HEK293T (cell line): ENCODE results near the gene GIGYF2.
"Not testable (repeated sequence)": the region's sequence is repeated elsewhere in the genome, so short reads cannot be mapped to it uniquely, and the experiment has no call there.

Source experiments
- CTCF ChIA-PET: fragments of 350-600 bp; formaldehyde crosslinking; extraction: SDS; loops from one replicate; lab custom pipeline; 2021; ENCODE audit warnings: antibody characterized with exemption, inconsistent platforms; lab: Yijun Ruan, JAX
- POLR2A ChIA-PET: fragments of 350-600 bp; formaldehyde crosslinking; extraction: SDS; loops from one replicate; lab custom pipeline; 2020; ENCODE audit warnings: antibody characterized with exemption, inconsistent platforms; lab: Yijun Ruan, JAX
- DNase-seq: peaks from one replicate; pipeline ENCODE4 v3.0.0; 2012; ENCODE audit warnings: mixed read lengths; ENCODE audit errors: extremely low spot score
- ARNT ChIP-seq: fragments of 450-650 bp; IDR thresholded peaks from 2 replicates; pipeline ENCODE4 v1.6.1; 2017; ENCODE audit warnings: mild to moderate bottlenecking
- BHLHE40 ChIP-seq: fragments of 450-650 bp; IDR thresholded peaks from 2 replicates; pipeline ENCODE4 v1.6.1; 2016; ENCODE audit warnings: mild to moderate bottlenecking, moderate library complexity, borderline replicate concordance
- CTBP1 ChIP-seq: fragments of 450-650 bp; IDR thresholded peaks from 2 replicates; pipeline ENCODE4 v1.6.1; 2016; ENCODE audit warnings: borderline replicate concordance
- ELF4 ChIP-seq: fragments of 450-650 bp; IDR thresholded peaks from 2 replicates; pipeline ENCODE4 v1.6.1; 2017; ENCODE audit warnings: antibody characterized with exemption
- FOXA1 ChIP-seq: fragments of 450-650 bp; IDR thresholded peaks from 2 replicates; pipeline ENCODE4 v1.6.1; 2016; ENCODE audit warnings: mild to moderate bottlenecking
- FOXK2 ChIP-seq: fragments of 450-650 bp; IDR thresholded peaks from 2 replicates; pipeline ENCODE4 v1.6.1; 2016; ENCODE audit warnings: mild to moderate bottlenecking
- FOXM1 ChIP-seq: fragments of 450-650 bp; IDR thresholded peaks from 2 replicates; pipeline ENCODE4 v1.6.1; 2017; ENCODE audit warnings: mild to moderate bottlenecking, borderline replicate concordance
- HDGF ChIP-seq: fragments of 450-650 bp; IDR thresholded peaks from 2 replicates; pipeline ENCODE4 v1.6.1; 2017; ENCODE audit warnings: antibody characterized with exemption, borderline replicate concordance
- L3MBTL2 ChIP-seq: fragments of 450-650 bp; conservative IDR thresholded peaks from 2 replicates; pipeline ENCODE4 v1.6.1; 2016; ENCODE audit warnings: mild to moderate bottlenecking
- LEF1 ChIP-seq: fragments of 450-650 bp; IDR thresholded peaks from 2 replicates; pipeline ENCODE4 v1.6.1; 2017; ENCODE audit warnings: mild to moderate bottlenecking, borderline replicate concordance
- NFRKB ChIP-seq: fragments of 450-650 bp; IDR thresholded peaks from 2 replicates; pipeline ENCODE4 v1.6.1; 2016; ENCODE audit warnings: mild to moderate bottlenecking, moderate library complexity
- SP1 ChIP-seq: fragments of 450-650 bp; IDR thresholded peaks from 2 replicates; pipeline ENCODE4 v1.6.1; 2017
- SUZ12 ChIP-seq: fragments of 450-650 bp; IDR thresholded peaks from 2 replicates; pipeline ENCODE4 v1.6.1; 2016; ENCODE audit warnings: mild to moderate bottlenecking
- TARDBP ChIP-seq: fragments of 450-650 bp; IDR thresholded peaks from 2 replicates; pipeline ENCODE4 v1.6.1; 2016
- ZNF384 ChIP-seq: fragments of 450-650 bp; IDR thresholded peaks from 2 replicates; pipeline ENCODE4 v1.6.1; 2016
- TF ChIP-seq, protein P1 (sequence below): fragments of 450-650 bp; IDR thresholded peaks from 2 replicates; pipeline ENCODE4 v1.6.1; 2016

Gene GIGYF2

DNA sequence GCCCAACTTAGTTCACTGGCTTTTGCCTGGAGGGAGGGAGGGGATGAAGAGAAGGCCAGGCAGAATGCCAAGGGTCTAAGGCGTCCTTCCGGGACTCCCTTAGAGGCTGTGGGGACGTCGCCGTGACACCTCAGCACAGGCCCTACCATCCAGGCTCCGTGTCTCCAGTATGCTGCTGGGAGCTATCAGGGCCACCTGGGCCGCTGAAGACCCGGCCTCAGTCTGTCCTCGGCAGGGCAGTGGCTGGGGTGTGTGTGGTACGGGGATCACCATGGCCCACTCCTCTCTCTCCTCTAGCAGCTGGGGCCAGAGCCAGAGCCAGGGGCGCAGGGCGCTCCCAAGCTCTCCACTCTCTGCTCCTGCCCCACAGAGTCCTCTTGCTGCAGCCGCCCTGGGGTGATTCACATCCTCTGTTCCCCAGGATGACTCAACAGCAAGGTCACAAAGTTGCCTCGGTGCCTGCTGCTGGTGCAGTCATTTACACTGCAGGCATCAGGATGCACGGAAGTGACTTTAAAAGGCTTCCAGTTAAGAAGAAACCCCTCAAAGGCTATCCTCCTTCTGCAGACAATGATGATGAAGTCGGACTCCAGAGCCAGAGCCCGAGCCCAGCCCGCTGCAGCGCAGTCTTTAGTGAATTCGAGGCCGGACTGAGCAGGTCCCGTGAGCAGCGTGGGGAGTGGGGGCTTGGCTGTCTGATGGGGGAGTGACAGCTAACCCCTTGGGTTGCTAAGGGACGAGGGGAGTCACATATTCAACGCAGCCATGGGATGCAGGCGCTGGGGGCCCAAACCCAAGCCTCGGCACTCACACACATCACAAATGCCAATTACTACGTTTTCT is 204.8 kb downstream of the GIGYF2 start:
- no peak for DNase-seq
- CTCF ChIA-PET = no interaction called here
- POLR2A ChIA-PET = no interaction called here
- no peak for TF ChIP-seq BHLHE40
- TF ChIP-seq FOXK2 = no peak
- TF ChIP-seq SUZ12 = no peak
- no peak for TF ChIP-seq L3MBTL2
- TF ChIP-seq HDGF = no peak
- TF ChIP-seq ARNT = no peak
- TF ChIP-seq SP1 = no peak
- TF ChIP-seq ELF4 = no peak
- TF ChIP-seq, protein P1, sequence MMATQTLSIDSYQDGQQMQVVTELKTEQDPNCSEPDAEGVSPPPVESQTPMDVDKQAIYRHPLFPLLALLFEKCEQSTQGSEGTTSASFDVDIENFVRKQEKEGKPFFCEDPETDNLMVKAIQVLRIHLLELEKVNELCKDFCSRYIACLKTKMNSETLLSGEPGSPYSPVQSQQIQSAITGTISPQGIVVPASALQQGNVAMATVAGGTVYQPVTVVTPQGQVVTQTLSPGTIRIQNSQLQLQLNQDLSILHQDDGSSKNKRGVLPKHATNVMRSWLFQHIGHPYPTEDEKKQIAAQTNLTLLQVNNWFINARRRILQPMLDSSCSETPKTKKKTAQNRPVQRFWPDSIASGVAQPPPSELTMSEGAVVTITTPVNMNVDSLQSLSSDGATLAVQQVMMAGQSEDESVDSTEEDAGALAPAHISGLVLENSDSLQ = no peak
- no peak for TF ChIP-seq CTBP1
- TF ChIP-seq FOXM1 = no peak

- ChIA-PET CTCF (no interaction called here), POLR2A (no interaction called here)
- no peak for DNase-seq
- no peak for TF ChIP-seq FOXA1
- TF ChIP-seq LEF1 = no peak
- no peak for TF ChIP-seq FOXK2
- TF ChIP-seq, protein P1 = no peak
- no peak for TF ChIP-seq ZNF384
- TF ChIP-seq CTBP1 = no peak
- TF ChIP-seq NFRKB = no peak
- TF ChIP-seq ELF4 = no peak
- TF ChIP-seq BHLHE40 = no peak
- no peak for TF ChIP-seq SUZ12
- no peak for TF ChIP-seq HDGF
- no peak for TF ChIP-seq FOXM1
- TF ChIP-seq SP1 = no peak
- TF ChIP-seq ARNT = no peak
- no peak for TF ChIP-seq L3MBTL2
- TF ChIP-seq TARDBP = no peak
Observed at GRCh38 chr2:232903989-232904388, 206.9 kb downstream of the GIGYF2 start.

GRCh38 chr2:232906867-232907717 is 210.0 kb downstream of the GIGYF2 start:
- POLR2A ChIA-PET, CTCF ChIA-PET, DNase-seq: not testable (repeated sequence)

GRCh38 chr2:232907718-232908085 is 210.6 kb downstream of the GIGYF2 start:
- CTCF ChIA-PET, DNase-seq, POLR2A ChIA-PET: not testable (repeated sequence)

GRCh38 chr2:232908695-232909094 is 211.6 kb downstream of the GIGYF2 start:
- DNase-seq = no peak
- ChIA-PET CTCF (no interaction called here), POLR2A (no interaction called here)
- TF ChIP-seq FOXA1 (no peak), SP1 (no peak), ARNT (no peak), L3MBTL2 (no peak)
